HL-60 (cell line): ENCODE measurements around the gene PHKA1.

ENCODE experiments used
- CTCF ChIP-seq: IDR thresholded peaks from one replicate; pipeline ENCODE4 v1.5.1; 2011; ENCODE audit warnings: low read length, control low read depth, inconsistent platforms; ENCODE audit not compliant: insufficient read depth
- POLR2AphosphoS5 ChIP-seq: IDR thresholded peaks from 2 replicates; pipeline ENCODE4 v1.6.1; 2012; ENCODE audit warnings: low read depth
- SPI1 ChIP-seq: IDR thresholded peaks from 2 replicates; pipeline ENCODE4 v1.6.1; 2012; ENCODE audit warnings: low read depth, mild to moderate bottlenecking, borderline replicate concordance

GRCh38 chrX:72659723-72660122, 54.4 kb downstream of the PHKA1 start:
- TF ChIP-seq POLR2AphosphoS5, result no peak
- TF ChIP-seq CTCF, result no peak
- no peak for TF ChIP-seq SPI1
